Mesenchymal stem cell (in vitro differentiated cells and primary cell): ENCODE measurements around the gene PDK1. TPM values are rescaled to one million over a fixed set of nuclear protein-coding genes. Genes with fewer than 3 reads are reported as not detected.
A peak's percentile ranks its signal among the peaks of the same experiment; 100 is the strongest.

Experiments used
- DNase-seq: peaks from one replicate; pipeline ENCODE4 v3.0.0-alpha.2; 2013
- H2AFZ ChIP-seq: one replicate; pipeline ENCODE4 v1.6.1; 2013; ENCODE audit warnings: low read depth, mild to moderate bottlenecking, control low read depth, inconsistent platforms, low read length, moderate library complexity
- H2AK5ac ChIP-seq: 2 replicates; pipeline ENCODE4 v1.6.1; 2013; ENCODE audit warnings: low read length, moderate library complexity, mild to moderate bottlenecking, inconsistent platforms; ENCODE audit not compliant: severe bottlenecking
- H2BK120ac ChIP-seq: one replicate; pipeline ENCODE4 v1.6.1; 2013; ENCODE audit warnings: low read depth, mild to moderate bottlenecking, inconsistent platforms, low read length, moderate library complexity
- H2BK12ac ChIP-seq, 2 experiments: one replicate each; pipeline ENCODE4 v1.6.1; 2013; ENCODE audit warnings: inconsistent platforms in 2 of 2, low read length in 2 of 2, mild to moderate bottlenecking in 2 of 2, moderate library complexity in 2 of 2, control low read depth in 1 of 2
- H2BK15ac ChIP-seq: one replicate; pipeline ENCODE4 v1.6.1; 2013; ENCODE audit warnings: mild to moderate bottlenecking, low read depth, inconsistent platforms; ENCODE audit not compliant: poor library complexity, severe bottlenecking
- H2BK5ac ChIP-seq: 2 replicates; pipeline ENCODE4 v1.6.1; 2013; ENCODE audit warnings: low read depth, mild to moderate bottlenecking, low read length, control low read depth, inconsistent platforms; ENCODE audit not compliant: poor library complexity, severe bottlenecking
- H3K14ac ChIP-seq, 2 experiments: one replicate each; pipeline ENCODE4 v1.6.1; 2013; ENCODE audit warnings: inconsistent platforms in 2 of 2, low read length in 2 of 2, control low read depth in 1 of 2, mild to moderate bottlenecking in 1 of 2, moderate library complexity in 1 of 2
- H3K18ac ChIP-seq, 2 experiments: one replicate each; pipeline ENCODE4 v1.6.1; 2013; ENCODE audit warnings: inconsistent platforms in 2 of 2, low read length in 2 of 2, control low read depth in 1 of 2, low read depth in 1 of 2, mild to moderate bottlenecking in 1 of 2
- H3K23ac ChIP-seq, 2 experiments: one replicate each; pipeline ENCODE4 v1.6.1; 2013; ENCODE audit warnings: inconsistent platforms in 2 of 2, low read length in 2 of 2, mild to moderate bottlenecking in 2 of 2, moderate library complexity in 2 of 2, control low read depth in 1 of 2
- H3K27ac ChIP-seq: 2 replicates; pipeline ENCODE4 v1.5.1; 2013; ENCODE audit warnings: mild to moderate bottlenecking, moderate library complexity, low read length, control low read depth, inconsistent platforms; ENCODE audit not compliant: poor library complexity, severe bottlenecking
- H3K27me3 ChIP-seq, 2 experiments: 2 replicates each; pipeline versions ENCODE4 v1.6.1 to v1.7.0; 2013; ENCODE audit warnings: low read length in 2 of 2, mild to moderate bottlenecking in 2 of 2, moderate library complexity in 2 of 2, control low read depth in 1 of 2, inconsistent platforms in 1 of 2; ENCODE audit not compliant: control insufficient read depth in 1 of 2, insufficient read depth in 1 of 2
- H3K36me3 ChIP-seq, 2 experiments: 2 replicates each; pipeline versions ENCODE4 v1.6.1 to v1.7.0; 2013; ENCODE audit warnings: low read length in 2 of 2, control low read depth in 1 of 2, inconsistent platforms in 1 of 2, low read depth in 1 of 2, mild to moderate bottlenecking in 1 of 2; ENCODE audit not compliant: insufficient read depth in 2 of 2, control insufficient read depth in 1 of 2
- H3K4ac ChIP-seq, 2 experiments: one replicate each; pipeline ENCODE4 v1.6.1; 2013; ENCODE audit warnings: inconsistent platforms in 2 of 2, low read length in 2 of 2, mild to moderate bottlenecking in 2 of 2, moderate library complexity in 2 of 2, control low read depth in 1 of 2, low read depth in 1 of 2
- H3K4me1 ChIP-seq: 2 replicates; pipeline ENCODE4 v1.6.1; 2013; ENCODE audit warnings: low read depth, low read length, control low read depth; ENCODE audit not compliant: control insufficient read depth, insufficient read depth
- H3K4me2 ChIP-seq: 2 replicates; pipeline ENCODE4 v1.6.1; 2013; ENCODE audit warnings: low read length, mild to moderate bottlenecking, inconsistent platforms; ENCODE audit not compliant: poor library complexity, severe bottlenecking
- H3K4me3 ChIP-seq, 2 experiments: 2 replicates each; pipeline versions ENCODE4 v1.5.1 to v1.7.0; 2013; ENCODE audit warnings: low read length in 2 of 2, mild to moderate bottlenecking in 2 of 2, control low read depth in 1 of 2, low read depth in 1 of 2; ENCODE audit not compliant: insufficient read depth in 1 of 2
- H3K79me1 ChIP-seq: replicated peaks from 2 replicates; pipeline ENCODE4 v1.6.1; 2013; ENCODE audit warnings: mild to moderate bottlenecking, control low read depth, low read length, inconsistent platforms; ENCODE audit not compliant: poor library complexity, severe bottlenecking
- H3K9ac ChIP-seq: 2 replicates; pipeline ENCODE4 v1.7.0; 2013; ENCODE audit warnings: mild to moderate bottlenecking, low read length, moderate library complexity
- H3K9me3 ChIP-seq: 2 replicates; pipeline ENCODE4 v1.7.0; 2013; ENCODE audit warnings: mild to moderate bottlenecking, low read length; ENCODE audit not compliant: control insufficient read depth
- H4K8ac ChIP-seq: one replicate; pipeline ENCODE4 v1.6.1; 2013; ENCODE audit warnings: inconsistent platforms, mild to moderate bottlenecking, low read length, moderate library complexity
- H4K91ac ChIP-seq: one replicate; pipeline ENCODE4 v1.6.1; 2013; ENCODE audit warnings: mild to moderate bottlenecking, low read length, inconsistent platforms
- WGBS: methylation state at CpG from one replicate; pipeline ENCODE4 v1.1.7; 2013; ENCODE audit warnings: mixed read lengths; 5-methylcytosine and 5-hydroxymethylcytosine counted together
- polyA plus RNA-seq, 2 experiments: library from polyadenylated mRNA; stranded (reverse); fragments of 200-250 nt; gene quantifications; one replicate each; pipeline ENCODE4 v1.2.3, GENCODE V29; 2013

The PDK1 gene
- 5.6 TPM for polyA plus RNA-seq (2013, experiment 1 of 2)
- 6.0 TPM for polyA plus RNA-seq (2013, experiment 2 of 2)

DNA sequence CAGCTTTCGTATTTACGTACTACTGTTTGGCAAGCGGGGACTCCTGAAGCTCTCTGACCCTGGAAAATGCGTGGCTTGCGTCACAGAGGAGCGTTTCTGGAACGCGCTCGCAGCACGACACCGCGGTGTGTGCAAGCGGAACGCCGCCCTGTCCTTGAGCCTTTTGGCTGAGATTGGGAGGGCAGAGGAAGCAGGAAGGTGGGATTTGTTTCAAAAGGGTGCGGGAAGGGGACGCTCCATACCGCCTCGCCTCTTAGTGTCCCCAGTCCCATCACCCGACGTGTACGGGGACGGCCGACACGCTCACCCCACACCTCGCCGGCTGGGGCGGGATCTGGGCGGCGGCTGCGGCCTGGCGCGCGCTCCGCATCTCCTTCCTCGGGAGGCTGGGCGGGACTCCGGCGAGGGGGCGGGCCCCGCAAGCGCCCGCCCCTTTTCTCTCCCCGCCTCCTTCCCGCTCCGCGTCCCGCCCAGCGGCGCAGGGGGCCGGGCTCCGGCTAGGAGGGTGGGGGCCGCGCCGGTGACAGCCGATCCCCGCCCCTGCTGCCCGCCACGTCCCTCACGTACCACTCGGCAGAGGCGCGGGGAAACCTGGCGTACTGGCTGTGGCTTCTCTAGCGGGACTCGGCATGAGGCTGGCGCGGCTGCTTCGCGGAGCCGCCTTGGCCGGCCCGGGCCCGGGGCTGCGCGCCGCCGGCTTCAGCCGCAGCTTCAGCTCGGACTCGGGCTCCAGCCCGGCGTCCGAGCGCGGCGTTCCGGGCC lies at the start of gene PDK1:
TSS of gene PDK1 (plus strand) at position 569 of the 762 bp plus-strand sequence. CDS start at position 630, 61 bp downstream.
- peak within 1 kb of the TSS; percentile 49 for H2BK5ac ChIP-seq
- peak within 1 kb of the TSS in 1 of 2 experiments; percentile 84 for H3K23ac ChIP-seq
- H3K9ac ChIP-seq = peak within 1 kb of the TSS; percentile 94
- H2AK5ac ChIP-seq = no peak within 1 kb of the TSS
- under 1% methylated on average over 43 of the region's 88 CpGs for WGBS
- H3K27me3 ChIP-seq = no peaks in the 10 kb centered on the region
- H2BK120ac ChIP-seq = peak within 1 kb of the TSS; percentile 65
- peaks cover 9% of the 10 kb centered on the region for H3K79me1 ChIP-seq
- H3K9me3 ChIP-seq = no peaks in the 10 kb centered on the region
- H2AFZ ChIP-seq = peak within 1 kb of the TSS; percentile 89
- H3K14ac ChIP-seq = peak within 1 kb of the TSS in 1 of 2 experiments; percentile 95
- peak within 1 kb of the TSS; percentile 97 to 98 for H3K4me3 ChIP-seq
- peak within 1 kb of the TSS; percentile 95 for H4K8ac ChIP-seq
- H2BK15ac ChIP-seq = peak within 1 kb of the TSS; percentile 92
- peak within 1 kb of the TSS; percentile 69 to 88 for H2BK12ac ChIP-seq
- peak within 1 kb of the TSS; percentile 77 for H4K91ac ChIP-seq
- H3K4me1 ChIP-seq = peaks cover 4% of the 10 kb centered on the region
- H3K36me3 ChIP-seq = peaks cover 2 to 6% of the 10 kb centered on the region in 2 experiments
- peak within 1 kb of the TSS; percentile 82 to 95 for H3K18ac ChIP-seq
- H3K4ac ChIP-seq = peak within 1 kb of the TSS; percentile 54 to 62
- peak within 1 kb of the TSS; percentile 11 for H3K27ac ChIP-seq
- peak; percentile 93 for DNase-seq
- peak within 1 kb of the TSS; percentile 77 for H3K4me2 ChIP-seq

DNA sequence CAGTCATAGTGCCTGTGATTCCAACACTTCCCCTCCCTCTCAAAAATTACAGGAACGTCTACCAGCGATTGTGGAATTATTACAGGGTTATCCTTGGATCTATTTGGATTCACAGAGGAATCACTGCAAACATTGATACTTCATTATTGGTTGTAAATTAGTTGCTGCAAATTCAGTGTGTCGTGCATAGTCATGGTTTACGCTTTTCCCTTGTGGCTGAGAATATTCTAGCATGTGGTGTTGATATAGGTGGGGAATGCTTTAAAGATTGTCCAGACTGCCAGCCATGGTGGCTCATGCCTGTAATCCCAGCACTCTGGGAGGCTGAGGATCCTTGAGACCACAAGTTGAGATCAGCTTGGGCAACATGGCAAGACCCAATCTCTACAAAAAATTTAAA lies 48.7 kb upstream of the PDK1 start:
- 97% methylated on average over 4 of the region's 4 CpGs for WGBS
- Histone ChIP-seq H2AK5ac (no peak overlapping the region), H3K23ac (no peak overlapping the region), H3K14ac (no peak overlapping the region), H3K4me1 (no peaks in the 10 kb centered on the region), H3K27ac (no peak overlapping the region), H3K27me3 (no peaks in the 10 kb centered on the region), H3K4me2 (no peak overlapping the region), H3K18ac (no peak overlapping the region), H3K4ac (no peak overlapping the region), H3K4me3 (no peak overlapping the region), H2BK12ac (no peak overlapping the region), H2BK15ac (no peak overlapping the region), H3K9ac (no peak overlapping the region), H2BK5ac (no peak overlapping the region), H3K9me3 (peaks cover 21% of the 10 kb centered on the region), H4K91ac (no peak overlapping the region), H3K36me3 (peaks cover 0 to 4% of the 10 kb centered on the region in 2 experiments), H4K8ac (no peak overlapping the region), H2BK120ac (no peak overlapping the region), H3K79me1 (no peaks in the 10 kb centered on the region), H2AFZ (no peak overlapping the region)
- no peak for DNase-seq

DNA sequence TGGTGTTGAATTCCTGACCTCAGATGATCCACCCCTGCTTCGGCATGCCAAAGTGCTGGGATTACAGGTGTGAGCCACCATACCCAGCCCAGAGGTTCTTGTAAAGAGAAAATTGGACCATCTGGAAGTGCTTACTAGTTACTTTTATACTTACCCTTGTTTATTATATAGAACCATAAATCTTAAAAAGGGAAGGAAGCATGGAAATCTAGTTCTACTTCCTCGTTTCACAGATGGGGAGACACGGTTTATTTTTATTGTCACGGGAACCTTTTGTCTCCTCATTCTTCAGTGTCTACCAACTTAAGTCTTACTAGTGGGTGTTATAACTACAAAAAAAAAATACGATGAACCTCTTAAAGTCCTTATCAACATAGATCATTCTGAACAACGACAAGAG lies 45.8 kb upstream of the PDK1 start:
- Histone ChIP-seq H3K79me1 (no peaks in the 10 kb centered on the region), H2AFZ (no peak overlapping the region), H2BK12ac (no peak overlapping the region), H3K9ac (no peak overlapping the region), H3K18ac (no peak overlapping the region), H3K23ac (no peak overlapping the region), H2AK5ac (no peak overlapping the region), H4K91ac (no peak overlapping the region), H2BK120ac (no peak overlapping the region), H3K4me1 (no peaks in the 10 kb centered on the region), H3K27ac (no peak overlapping the region), H2BK5ac (no peak overlapping the region), H3K4me2 (no peak overlapping the region), H3K27me3 (no peaks in the 10 kb centered on the region), H3K36me3 (no peaks in the 10 kb centered on the region), H2BK15ac (no peak overlapping the region), H4K8ac (no peak overlapping the region), H3K9me3 (peaks cover 34% of the 10 kb centered on the region), H3K14ac (no peak overlapping the region), H3K4me3 (no peak overlapping the region), H3K4ac (no peak overlapping the region)
- 84% methylated on average over 5 of the region's 6 CpGs for WGBS
- DNase-seq = no peak

DNA sequence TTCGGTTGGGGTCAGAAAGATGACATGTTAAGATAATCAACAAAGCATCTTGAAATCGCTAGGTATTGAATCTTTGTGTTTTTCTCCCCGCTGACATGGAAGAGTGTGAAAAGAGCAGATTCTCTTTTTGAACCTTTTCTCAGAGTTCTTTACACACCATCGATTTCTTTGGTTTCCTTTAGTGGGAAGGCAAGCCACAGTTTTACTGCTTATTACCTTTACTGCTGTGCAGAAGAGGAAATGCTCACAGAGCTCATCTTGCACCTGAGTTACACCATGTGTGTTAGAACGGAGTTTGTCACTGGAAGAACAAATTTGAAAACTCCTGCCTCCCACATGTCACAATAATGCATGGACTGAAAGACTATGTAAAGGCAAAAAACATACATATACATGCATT lies 45.3 kb upstream of the PDK1 start:
- H3K27ac ChIP-seq = no peak overlapping the region
- no peak overlapping the region for H2BK15ac ChIP-seq
- DNase-seq = no peak
- H4K91ac ChIP-seq = no peak overlapping the region
- H3K14ac ChIP-seq = no peak overlapping the region
- no peak overlapping the region for H3K23ac ChIP-seq
- H3K4me1 ChIP-seq = no peaks in the 10 kb centered on the region
- no peak overlapping the region for H3K4me2 ChIP-seq
- no peaks in the 10 kb centered on the region for H3K27me3 ChIP-seq
- H3K4me3 ChIP-seq = no peak overlapping the region
- H4K8ac ChIP-seq = no peak overlapping the region
- no peak overlapping the region for H2AFZ ChIP-seq
- H3K9me3 ChIP-seq = peaks cover 34% of the 10 kb centered on the region
- H3K36me3 ChIP-seq = no peaks in the 10 kb centered on the region
- H3K79me1 ChIP-seq = no peaks in the 10 kb centered on the region
- no peak overlapping the region for H3K18ac ChIP-seq
- WGBS = 90% methylated on average over 4 of the region's 5 CpGs
- no peak overlapping the region for H3K9ac ChIP-seq
- no peak overlapping the region for H3K4ac ChIP-seq
- no peak overlapping the region for H2AK5ac ChIP-seq
- H2BK12ac ChIP-seq = no peak overlapping the region
- H2BK5ac ChIP-seq = no peak overlapping the region
- H2BK120ac ChIP-seq = no peak overlapping the region
